Adrenal gland (tissue), 5 donors: ENCODE data around the gene CETN1.

ENCODE experiments used
- POLR2A ChIP-seq, 2 donors: fragments of 450-650 bp; IDR thresholded peaks; one replicate each; pipeline ENCODE4 v1.6.1; 2017; ENCODE audit warnings: antibody characterized with exemption in 2 of 2, mild to moderate bottlenecking in 2 of 2, moderate library complexity in 1 of 2
- TF ChIP-seq, protein P1 (sequence below), 6 experiments: fragments of 450-650 bp in 4 of 6; fragments of 200-600 bp in 2 of 6; sonication (generic) in 1 of 6; IDR thresholded peaks; 1 replicate in 5 of 6; 2 replicates in 1 of 6; pipeline versions ENCODE4 v1.5.1 to v1.8.0; 2016 to 2021; ENCODE audit warnings: antibody characterized with exemption in 6 of 6, mild to moderate bottlenecking in 2 of 6, moderate library complexity in 1 of 6
- donor health status: DM: no; HTN: no; CAD: no.

DNA sequence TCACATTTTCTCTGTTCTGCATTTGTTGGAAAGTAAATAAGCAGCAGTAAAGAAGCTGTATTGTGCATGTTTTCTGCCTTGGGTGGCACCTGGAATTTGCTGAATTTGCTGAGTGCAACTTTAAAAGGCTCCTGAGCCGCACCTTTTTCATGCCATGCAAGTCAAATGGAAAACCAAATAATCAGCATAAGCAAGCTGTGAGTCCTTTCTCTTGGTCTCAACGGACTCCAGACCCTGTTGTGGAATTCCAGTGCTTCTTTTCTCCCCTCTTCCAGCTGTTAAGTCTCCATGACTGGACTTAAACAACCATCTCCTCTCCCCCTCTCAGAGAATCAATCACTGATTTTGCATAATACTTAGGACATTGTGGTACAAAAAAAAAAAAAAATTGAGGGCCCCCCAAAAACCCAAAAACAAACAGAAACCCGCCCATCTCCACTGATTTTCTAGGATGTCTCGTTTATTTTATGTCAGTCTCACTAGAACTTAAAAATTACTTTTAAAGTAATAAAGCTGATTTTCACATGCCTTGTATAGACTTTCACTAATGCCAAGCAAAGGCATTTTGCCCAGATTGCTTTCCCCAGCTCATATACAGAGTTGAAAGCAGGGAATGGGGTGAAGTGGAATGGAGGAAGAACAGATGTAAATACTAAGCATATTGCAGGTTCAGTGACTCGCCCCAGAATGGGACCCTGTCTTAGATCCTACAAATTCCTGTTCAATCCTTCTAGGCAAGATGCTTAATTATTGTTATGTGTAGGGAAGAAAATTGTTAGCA, 5.1 kb upstream of the CETN1 start:
- TF ChIP-seq, protein P1, sequence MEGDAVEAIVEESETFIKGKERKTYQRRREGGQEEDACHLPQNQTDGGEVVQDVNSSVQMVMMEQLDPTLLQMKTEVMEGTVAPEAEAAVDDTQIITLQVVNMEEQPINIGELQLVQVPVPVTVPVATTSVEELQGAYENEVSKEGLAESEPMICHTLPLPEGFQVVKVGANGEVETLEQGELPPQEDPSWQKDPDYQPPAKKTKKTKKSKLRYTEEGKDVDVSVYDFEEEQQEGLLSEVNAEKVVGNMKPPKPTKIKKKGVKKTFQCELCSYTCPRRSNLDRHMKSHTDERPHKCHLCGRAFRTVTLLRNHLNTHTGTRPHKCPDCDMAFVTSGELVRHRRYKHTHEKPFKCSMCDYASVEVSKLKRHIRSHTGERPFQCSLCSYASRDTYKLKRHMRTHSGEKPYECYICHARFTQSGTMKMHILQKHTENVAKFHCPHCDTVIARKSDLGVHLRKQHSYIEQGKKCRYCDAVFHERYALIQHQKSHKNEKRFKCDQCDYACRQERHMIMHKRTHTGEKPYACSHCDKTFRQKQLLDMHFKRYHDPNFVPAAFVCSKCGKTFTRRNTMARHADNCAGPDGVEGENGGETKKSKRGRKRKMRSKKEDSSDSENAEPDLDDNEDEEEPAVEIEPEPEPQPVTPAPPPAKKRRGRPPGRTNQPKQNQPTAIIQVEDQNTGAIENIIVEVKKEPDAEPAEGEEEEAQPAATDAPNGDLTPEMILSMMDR (IDR thresholded peaks at IDR 0.05) = no peak
- no peak for TF ChIP-seq POLR2A (IDR thresholded peaks at IDR 0.05)
